WTC11 (cell line): ENCODE measurements around the gene RCL1. TPM values are rescaled to one million over a fixed set of nuclear protein-coding genes. Genes with fewer than 3 reads are reported as not detected.

Source experiments
- ATAC-seq: fragments of 200-7000 bp; cut with Tn5 transposase; 2 replicates; pipeline ENCODE4 v1.10.0; 2021; ENCODE audit warnings: mild to moderate bottlenecking, moderate library complexity
- CTCF ChIA-PET: fragments of 300-600 bp; sonication (Branson Sonifier 250); formaldehyde crosslinking; loops from one replicate; lab custom pipeline; 2021; ENCODE audit warnings: antibody characterized with exemption; lab: Charles Lee
- POLR2A ChIA-PET: fragments of 350-600 bp; sonication (Branson Sonifier 250); formaldehyde crosslinking; loops from one replicate; lab custom pipeline; 2021; ENCODE audit warnings: antibody characterized with exemption; lab: Charles Lee
- DNase-seq: peaks from one replicate; pipeline ENCODE4 v3.0.0; 2021; ENCODE audit warnings: low spot score
- H3K27ac Mint-ChIP-seq: 2 replicates; pipeline ENCODE4 v1.8.0; 2021; ENCODE audit warnings: mixed read lengths
- H3K27me3 Mint-ChIP-seq: 2 replicates; pipeline ENCODE4 v1.8.0; 2021; ENCODE audit warnings: low read depth, mild to moderate bottlenecking, moderate library complexity, mixed read lengths
- H3K36me3 Mint-ChIP-seq: 2 replicates; pipeline ENCODE4 v1.8.0; 2021; ENCODE audit warnings: mixed read lengths
- H3K4me1 Mint-ChIP-seq: 2 replicates; pipeline ENCODE4 v1.8.0; 2022; ENCODE audit warnings: mixed read lengths
- H3K4me3 Mint-ChIP-seq: 2 replicates; pipeline ENCODE4 v1.8.0; 2021; ENCODE audit warnings: mild to moderate bottlenecking, moderate library complexity, mixed read lengths
- H3K9me3 Mint-ChIP-seq: 2 replicates; pipeline ENCODE4 v1.8.0; 2021; ENCODE audit warnings: mixed read lengths
- ATF2 ChIP-seq: sonication (generic); formaldehyde crosslinking; IDR thresholded peaks from 2 replicates; pipeline ENCODE4 v1.8.1; 2022; ENCODE audit warnings: low read depth, missing genetic modification reagents, borderline replicate concordance
- ATF3 ChIP-seq: sonication (generic); formaldehyde crosslinking; conservative IDR thresholded peaks from 2 replicates; pipeline ENCODE4 v1.8.1; 2022; ENCODE audit warnings: mild to moderate bottlenecking, missing genetic modification reagents
- CDX4 ChIP-seq: fragments of 250-450 bp; sonication (Bioruptor Pico); IDR thresholded peaks from 2 replicates; pipeline ENCODE4 v1.9.0; 2021; ENCODE audit warnings: moderate library complexity, mild to moderate bottlenecking, inconsistent platforms, borderline replicate concordance
- CREB1 ChIP-seq: sonication (generic); formaldehyde crosslinking; IDR thresholded peaks from 2 replicates; pipeline ENCODE4 v1.8.0; 2023; ENCODE audit warnings: mild to moderate bottlenecking, missing genetic modification reagents
- CREM ChIP-seq: sonication (generic); formaldehyde crosslinking; IDR thresholded peaks from 2 replicates; pipeline ENCODE4 v1.8.1; 2022; ENCODE audit warnings: mild to moderate bottlenecking, missing genetic modification reagents, moderate library complexity
- E2F4 ChIP-seq: sonication (generic); formaldehyde crosslinking; IDR thresholded peaks from 2 replicates; pipeline ENCODE4 v1.8.1; 2022; ENCODE audit warnings: low read depth, mild to moderate bottlenecking, moderate library complexity, missing genetic modification reagents, borderline replicate concordance
- FOXP1 ChIP-seq: sonication (generic); formaldehyde crosslinking; IDR thresholded peaks from 2 replicates; pipeline ENCODE4 v1.8.0; 2022; ENCODE audit warnings: missing genetic modification reagents, mild to moderate bottlenecking, moderate library complexity, borderline replicate concordance
- MAX ChIP-seq: sonication (generic); formaldehyde crosslinking; IDR thresholded peaks from 2 replicates; pipeline ENCODE4 v1.8.0; 2022; ENCODE audit warnings: mild to moderate bottlenecking, missing genetic modification reagents
- NFE2L1 ChIP-seq: sonication (generic); formaldehyde crosslinking; IDR thresholded peaks from 2 replicates; pipeline ENCODE4 v1.8.1; 2023; ENCODE audit warnings: missing genetic modification reagents
- SMAD4 ChIP-seq: sonication (generic); formaldehyde crosslinking; IDR thresholded peaks from 2 replicates; pipeline ENCODE4 v1.8.0; 2022; ENCODE audit warnings: mild to moderate bottlenecking, missing genetic modification reagents
- ZNF219 ChIP-seq: sonication (generic); formaldehyde crosslinking; IDR thresholded peaks from 2 replicates; pipeline ENCODE4 v1.8.0; 2023; ENCODE audit warnings: missing genetic modification reagents, mild to moderate bottlenecking, borderline replicate concordance
- ZSCAN18 ChIP-seq: fragments of 250-450 bp; sonication (Bioruptor Pico); IDR thresholded peaks from 2 replicates; pipeline ENCODE4 v2.1.2; 2022; ENCODE audit warnings: mild to moderate bottlenecking, moderate library complexity
- total RNA-seq: library from RNA; stranded (reverse); gene quantifications from 3 replicates; pipeline ENCODE4 v1.2.3, GENCODE V29; 2021
- TF ChIP-seq, protein P1 (sequence below): sonication (generic); formaldehyde crosslinking; IDR thresholded peaks from 2 replicates; pipeline ENCODE4 v1.8.1; 2023; ENCODE audit warnings: mild to moderate bottlenecking, missing genetic modification reagents
- TF ChIP-seq, protein P2 (sequence below): sonication (generic); formaldehyde crosslinking; IDR thresholded peaks from 2 replicates; pipeline ENCODE4 v1.8.1; 2022; ENCODE audit warnings: mild to moderate bottlenecking, missing genetic modification reagents, moderate library complexity, borderline replicate concordance
- TF ChIP-seq, protein P3 (sequence below): sonication (generic); formaldehyde crosslinking; IDR thresholded peaks from 2 replicates; pipeline ENCODE4 v1.8.0; 2022; ENCODE audit warnings: missing genetic modification reagents

Gene RCL1
- total RNA-seq, 1 experiment from 2014 or later: 27.2 TPM

- TF ChIP-seq, protein P1, sequence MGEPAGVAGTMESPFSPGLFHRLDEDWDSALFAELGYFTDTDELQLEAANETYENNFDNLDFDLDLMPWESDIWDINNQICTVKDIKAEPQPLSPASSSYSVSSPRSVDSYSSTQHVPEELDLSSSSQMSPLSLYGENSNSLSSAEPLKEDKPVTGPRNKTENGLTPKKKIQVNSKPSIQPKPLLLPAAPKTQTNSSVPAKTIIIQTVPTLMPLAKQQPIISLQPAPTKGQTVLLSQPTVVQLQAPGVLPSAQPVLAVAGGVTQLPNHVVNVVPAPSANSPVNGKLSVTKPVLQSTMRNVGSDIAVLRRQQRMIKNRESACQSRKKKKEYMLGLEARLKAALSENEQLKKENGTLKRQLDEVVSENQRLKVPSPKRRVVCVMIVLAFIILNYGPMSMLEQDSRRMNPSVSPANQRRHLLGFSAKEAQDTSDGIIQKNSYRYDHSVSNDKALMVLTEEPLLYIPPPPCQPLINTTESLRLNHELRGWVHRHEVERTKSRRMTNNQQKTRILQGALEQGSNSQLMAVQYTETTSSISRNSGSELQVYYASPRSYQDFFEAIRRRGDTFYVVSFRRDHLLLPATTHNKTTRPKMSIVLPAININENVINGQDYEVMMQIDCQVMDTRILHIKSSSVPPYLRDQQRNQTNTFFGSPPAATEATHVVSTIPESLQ (CRISPR knock-in tag): no peak
- no peak for TF ChIP-seq ATF2 (CRISPR knock-in tag)
- peaks cover 41% of the 10 kb centered on the region for H3K4me1 Mint-ChIP-seq
- peaks cover 19% of the 10 kb centered on the region for H3K9me3 Mint-ChIP-seq
- no peak overlapping the region for H3K4me3 Mint-ChIP-seq
- no peaks in the 10 kb centered on the region for H3K27me3 Mint-ChIP-seq
- DNase-seq (no peak), ATAC-seq (no peak)
- ChIA-PET POLR2A (no interaction called here), CTCF (interaction anchor here (0.6 to 0.7 kb wide), 2 partner anchors 1033 to 1471 kb away, joined by 4 read pairs; no protein-coding TSS in a partner anchor)
- H3K27ac Mint-ChIP-seq: no peak overlapping the region
- H3K36me3 Mint-ChIP-seq: peaks cover 12% of the 10 kb centered on the region
These were observed 8.4 kb downstream of the RCL1 start for GRCh38 chr9:4801156-4801555.

- peaks cover 27% of the 10 kb centered on the region for H3K4me1 Mint-ChIP-seq
- ChIA-PET CTCF (interaction anchor here (0.7 kb wide), 2 partner anchors 12 kb away, joined by 3 read pairs; no protein-coding TSS in a partner anchor), POLR2A (no interaction called here)
- TF ChIP-seq CREM: no peak
- no peak for TF ChIP-seq NFE2L1
- TF ChIP-seq CDX4: no peak
- no peak for TF ChIP-seq FOXP1 (CRISPR knock-in tag)
- TF ChIP-seq E2F4 (CRISPR knock-in tag): no peak
- no peak for TF ChIP-seq CREB1
- TF ChIP-seq MAX: no peak
- TF ChIP-seq ZNF219 (CRISPR knock-in tag): no peak
- TF ChIP-seq ATF3 (CRISPR knock-in tag): no peak
- TF ChIP-seq, protein P2, sequence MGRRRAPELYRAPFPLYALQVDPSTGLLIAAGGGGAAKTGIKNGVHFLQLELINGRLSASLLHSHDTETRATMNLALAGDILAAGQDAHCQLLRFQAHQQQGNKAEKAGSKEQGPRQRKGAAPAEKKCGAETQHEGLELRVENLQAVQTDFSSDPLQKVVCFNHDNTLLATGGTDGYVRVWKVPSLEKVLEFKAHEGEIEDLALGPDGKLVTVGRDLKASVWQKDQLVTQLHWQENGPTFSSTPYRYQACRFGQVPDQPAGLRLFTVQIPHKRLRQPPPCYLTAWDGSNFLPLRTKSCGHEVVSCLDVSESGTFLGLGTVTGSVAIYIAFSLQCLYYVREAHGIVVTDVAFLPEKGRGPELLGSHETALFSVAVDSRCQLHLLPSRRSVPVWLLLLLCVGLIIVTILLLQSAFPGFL (CRISPR knock-in tag): no peak
- no peak for TF ChIP-seq SMAD4 (CRISPR knock-in tag)
- TF ChIP-seq, protein P3, sequence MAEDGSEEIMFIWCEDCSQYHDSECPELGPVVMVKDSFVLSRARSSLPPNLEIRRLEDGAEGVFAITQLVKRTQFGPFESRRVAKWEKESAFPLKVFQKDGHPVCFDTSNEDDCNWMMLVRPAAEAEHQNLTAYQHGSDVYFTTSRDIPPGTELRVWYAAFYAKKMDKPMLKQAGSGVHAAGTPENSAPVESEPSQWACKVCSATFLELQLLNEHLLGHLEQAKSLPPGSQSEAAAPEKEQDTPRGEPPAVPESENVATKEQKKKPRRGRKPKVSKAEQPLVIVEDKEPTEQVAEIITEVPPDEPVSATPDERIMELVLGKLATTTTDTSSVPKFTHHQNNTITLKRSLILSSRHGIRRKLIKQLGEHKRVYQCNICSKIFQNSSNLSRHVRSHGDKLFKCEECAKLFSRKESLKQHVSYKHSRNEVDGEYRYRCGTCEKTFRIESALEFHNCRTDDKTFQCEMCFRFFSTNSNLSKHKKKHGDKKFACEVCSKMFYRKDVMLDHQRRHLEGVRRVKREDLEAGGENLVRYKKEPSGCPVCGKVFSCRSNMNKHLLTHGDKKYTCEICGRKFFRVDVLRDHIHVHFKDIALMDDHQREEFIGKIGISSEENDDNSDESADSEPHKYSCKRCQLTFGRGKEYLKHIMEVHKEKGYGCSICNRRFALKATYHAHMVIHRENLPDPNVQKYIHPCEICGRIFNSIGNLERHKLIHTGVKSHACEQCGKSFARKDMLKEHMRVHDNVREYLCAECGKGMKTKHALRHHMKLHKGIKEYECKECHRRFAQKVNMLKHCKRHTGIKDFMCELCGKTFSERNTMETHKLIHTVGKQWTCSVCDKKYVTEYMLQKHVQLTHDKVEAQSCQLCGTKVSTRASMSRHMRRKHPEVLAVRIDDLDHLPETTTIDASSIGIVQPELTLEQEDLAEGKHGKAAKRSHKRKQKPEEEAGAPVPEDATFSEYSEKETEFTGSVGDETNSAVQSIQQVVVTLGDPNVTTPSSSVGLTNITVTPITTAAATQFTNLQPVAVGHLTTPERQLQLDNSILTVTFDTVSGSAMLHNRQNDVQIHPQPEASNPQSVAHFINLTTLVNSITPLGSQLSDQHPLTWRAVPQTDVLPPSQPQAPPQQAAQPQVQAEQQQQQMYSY (CRISPR knock-in tag): no peak
- TF ChIP-seq ZSCAN18: no peak
- TF ChIP-seq, all 79 proteins: peak for 0
- Mint-ChIP-seq H3K27ac (peak overlapping the region; percentile 39), H3K36me3 (peaks cover 3% of the 10 kb centered on the region; the same call in 1 of the 2 replicates), H3K9me3 (peaks cover 14% of the 10 kb centered on the region), H3K27me3 (no peaks in the 10 kb centered on the region), H3K4me3 (no peak overlapping the region)
- DNase-seq: no peak
- ATAC-seq: no peak; the same call in 1 of the 2 replicates
These were observed 11.2 kb downstream of the RCL1 start for GRCh38 chr9:4803670-4804530.
